CD4-positive, alpha-beta T cell treated with Interleukin-17A for 1 hour (primary cell): ENCODE measurements around the gene NUB1.

ENCODE experiments used
- DNase-seq: peaks from one replicate; pipeline ENCODE4 v3.0.0-alpha.2; 2020

The NUB1 gene

GRCh38 chr7:151315038-151315655, 26.5 kb upstream of the NUB1 start:
- peak; percentile 89 for DNase-seq

GRCh38 chr7:151316896-151317295, 24.7 kb upstream of the NUB1 start:
- DNase-seq, result no peak

- no peak for DNase-seq
Measured at GRCh38 chr7:151317936-151318335, 23.7 kb upstream of the NUB1 start.

GRCh38 chr7:151319189-151319588, 22.4 kb upstream of the NUB1 start:
- DNase-seq, result no peak

GRCh38 chr7:151320263-151320845, 21.3 kb upstream of the NUB1 start:
- DNase-seq, result no peak

- no peak for DNase-seq
Measured at GRCh38 chr7:151321341-151321740, 20.3 kb upstream of the NUB1 start.

GRCh38 chr7:151322906-151323305, 18.7 kb upstream of the NUB1 start:
- DNase-seq, result no peak

- no peak for DNase-seq
Measured at GRCh38 chr7:151327022-151327421, 14.6 kb upstream of the NUB1 start.

GRCh38 chr7:151327659-151328058, 14.0 kb upstream of the NUB1 start:
- DNase-seq, result no peak

GRCh38 chr7:151330181-151330580, 11.4 kb upstream of the NUB1 start:
- no peak for DNase-seq

- DNase-seq, result no peak
Measured at GRCh38 chr7:151330661-151331060, 11.0 kb upstream of the NUB1 start.

- no peak for DNase-seq
Measured at GRCh38 chr7:151334628-151335027, 7.0 kb upstream of the NUB1 start.

GRCh38 chr7:151336027-151336708, 5.4 kb upstream of the NUB1 start:
- no peak for DNase-seq

- DNase-seq, result no peak
Measured at GRCh38 chr7:151337346-151337745, 4.3 kb upstream of the NUB1 start.

- DNase-seq, result no peak
Measured at GRCh38 chr7:151338809-151339208, 2.8 kb upstream of the NUB1 start.

GRCh38 chr7:151339651-151340382, 1.8 kb upstream of the NUB1 start:
- DNase-seq, result peak; percentile 49

GRCh38 chr7:151340794-151341356, 737 bp upstream of the NUB1 start:
- no peak for DNase-seq

- peak; percentile 68 for DNase-seq
Measured at GRCh38 chr7:151342102-151342646, 562 bp downstream of the NUB1 start.

- peak; percentile 20 for DNase-seq
Measured at GRCh38 chr7:151342811-151343210, 1.2 kb downstream of the NUB1 start.

GRCh38 chr7:151343516-151343915, 1.9 kb downstream of the NUB1 start:
- DNase-seq, result no peak

GRCh38 chr7:151345576-151346469, 4.2 kb downstream of the NUB1 start:
- no peak for DNase-seq

- no peak for DNase-seq
Measured at GRCh38 chr7:151346470-151346769, 4.8 kb downstream of the NUB1 start.
